OCI-LY7 (cell line): Measurements from ENCODE around the gene RPL34. TPM values are rescaled to one million over a fixed set of nuclear protein-coding genes. Genes with fewer than 3 reads are reported as not detected.

Experiments used
- BruUV-seq: library from RNA; stranded (reverse); fragments of 400-500 nt; replicated peaks from 2 replicates; lab custom pipeline; 2021; lab: Mats Ljungman, UMichigan
- CTCF ChIA-PET: fragments of 300-600 bp; sonication (Branson Sonifier 250); formaldehyde crosslinking; loops from one replicate; lab custom pipeline; 2022; ENCODE audit warnings: antibody characterized with exemption; ENCODE audit not compliant: unreplicated experiment; lab: Charles Lee
- POLR2A ChIA-PET: fragments of 300-600 bp; sonication (Branson Sonifier 250); formaldehyde crosslinking; loops from one replicate; lab custom pipeline; 2022; ENCODE audit warnings: antibody characterized with exemption; lab: Charles Lee
- DNase-seq: peaks from one replicate; pipeline ENCODE4 v3.0.0-alpha.2; 2015; ENCODE audit warnings: low spot score
- H2AFZ ChIP-seq: fragments of 200-600 bp; sonication (generic), shearing (Covaris generic); 2 replicates; pipeline ENCODE4 v1.6.1; 2014; ENCODE audit warnings: mild to moderate bottlenecking, antibody characterized with exemption, low read length, moderate library complexity
- H3K27ac ChIP-seq: fragments of 200-600 bp; sonication (generic); 2 replicates; pipeline ENCODE4 v1.5.1; 2014; ENCODE audit warnings: mixed run types, low read depth, mild to moderate bottlenecking, moderate library complexity, low read length, inconsistent platforms; ENCODE audit not compliant: poor library complexity, severe bottlenecking
- H3K36me3 ChIP-seq: fragments of 200-600 bp; sonication (generic); 2 replicates; pipeline ENCODE4 v1.6.1; 2014; ENCODE audit warnings: mild to moderate bottlenecking, antibody characterized with exemption, low read length, moderate library complexity, mixed read lengths; ENCODE audit not compliant: insufficient read depth
- H3K4me1 ChIP-seq: fragments of 200-600 bp; sonication (generic); 2 replicates; pipeline ENCODE4 v1.5.1; 2014; ENCODE audit warnings: mild to moderate bottlenecking, low read length; ENCODE audit not compliant: insufficient read depth, poor library complexity, severe bottlenecking
- H3K4me2 ChIP-seq: fragments of 200-600 bp; sonication (generic); 2 replicates; pipeline ENCODE4 v1.6.1; 2014; ENCODE audit warnings: mild to moderate bottlenecking, low read length
- H3K4me3 ChIP-seq: fragments of 200-600 bp; sonication (generic); 2 replicates; pipeline ENCODE4 v1.5.1; 2014; ENCODE audit warnings: mild to moderate bottlenecking, low read depth, low read length; ENCODE audit not compliant: poor library complexity, severe bottlenecking
- H3K79me2 ChIP-seq: fragments of 200-600 bp; sonication (generic); 2 replicates; pipeline ENCODE4 v1.6.1; 2016; ENCODE audit warnings: low read depth, mild to moderate bottlenecking, low read length, moderate library complexity, mixed read lengths; ENCODE audit not compliant: insufficient read depth
- H3K9me2 ChIP-seq: fragments of 200-600 bp; sonication (generic); 2 replicates; pipeline ENCODE4 v1.6.1; 2016; ENCODE audit warnings: mild to moderate bottlenecking, low read length, mixed read lengths; ENCODE audit not compliant: insufficient read depth
- H3K9me3 ChIP-seq: fragments of 200-600 bp; sonication (generic); 2 replicates; pipeline ENCODE4 v1.6.1; 2014; ENCODE audit warnings: mild to moderate bottlenecking, mixed run types, low read length, mixed read lengths
- H4K20me1 ChIP-seq: fragments of 200-600 bp; sonication (generic); 2 replicates; pipeline ENCODE4 v1.6.1; 2014; ENCODE audit warnings: mild to moderate bottlenecking, antibody characterized with exemption, low read length, moderate library complexity, mixed read lengths; ENCODE audit not compliant: insufficient read depth
- EZH2phosphoT487 ChIP-seq: fragments of 200-600 bp; sonication (generic); IDR thresholded peaks from 2 replicates; pipeline ENCODE4 v1.6.1; 2018; ENCODE audit warnings: low read depth, borderline replicate concordance, mild to moderate bottlenecking, mixed run types, antibody characterized with exemption, low read length, moderate library complexity, mixed read lengths
- intact Hi-C: fragments of 100-400 bp; cut with micrococcal nuclease; formaldehyde crosslinking; loops from one replicate; pipeline ENCODE4 v1.10.0; 2022; ENCODE audit not compliant: unreplicated experiment
- total RNA-seq, 2 experiments: library from RNA; depleted of rRNA in 1 of 2; stranded (reverse); fragments of >200 nt in 1 of 2; shearing (Covaris generic) in 1 of 2; gene quantifications; 2 replicates each; pipeline ENCODE4 v1.2.3, GENCODE V29; 2014 to 2022
- TF ChIP-seq, protein P1 (sequence below): fragments of 200-600 bp; sonication (generic); conservative IDR thresholded peaks from 2 replicates; pipeline ENCODE4 v1.5.1; 2014; ENCODE audit warnings: mild to moderate bottlenecking, antibody characterized with exemption, low read length, moderate library complexity, mixed read lengths

Gene RPL34
- total RNA-seq, 2 experiments from 2014 or later: 1,187 to 1,342 TPM

DNA sequence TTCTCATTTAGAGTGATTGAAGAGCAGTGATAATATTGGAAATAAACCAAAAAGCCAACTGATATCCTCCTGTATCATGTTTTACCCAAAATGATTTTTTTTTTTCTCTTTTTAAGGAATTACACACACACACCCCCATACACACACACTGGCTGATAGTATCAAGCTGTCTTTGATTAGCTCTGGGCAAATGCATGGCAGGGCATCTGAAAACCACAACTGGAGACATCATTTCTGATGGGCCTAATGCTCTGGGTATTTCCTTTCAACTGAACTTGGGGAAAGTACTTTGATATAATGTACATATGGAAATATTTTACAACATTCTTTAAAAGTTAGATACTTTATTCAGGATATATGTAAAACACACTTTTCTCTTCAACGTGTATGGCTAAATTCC, 15.9 kb downstream of the RPL34 start:
- DNase-seq: no peak
- CTCF ChIA-PET: no interaction called here
- H3K9me3 ChIP-seq: no peaks in the 10 kb centered on the region
- H3K27ac ChIP-seq: no peak overlapping the region
- H2AFZ ChIP-seq: no peak overlapping the region
- no TSS peak for BruUV-seq
- POLR2A ChIA-PET: interaction anchor here (0.6 to 1.5 kb wide), 3 partner anchors 10 to 13 kb away, joined by 3 to 6 read pairs (median 5); no protein-coding TSS in a partner anchor
- no peak for TF ChIP-seq EZH2phosphoT487
- TF ChIP-seq, protein P1, sequence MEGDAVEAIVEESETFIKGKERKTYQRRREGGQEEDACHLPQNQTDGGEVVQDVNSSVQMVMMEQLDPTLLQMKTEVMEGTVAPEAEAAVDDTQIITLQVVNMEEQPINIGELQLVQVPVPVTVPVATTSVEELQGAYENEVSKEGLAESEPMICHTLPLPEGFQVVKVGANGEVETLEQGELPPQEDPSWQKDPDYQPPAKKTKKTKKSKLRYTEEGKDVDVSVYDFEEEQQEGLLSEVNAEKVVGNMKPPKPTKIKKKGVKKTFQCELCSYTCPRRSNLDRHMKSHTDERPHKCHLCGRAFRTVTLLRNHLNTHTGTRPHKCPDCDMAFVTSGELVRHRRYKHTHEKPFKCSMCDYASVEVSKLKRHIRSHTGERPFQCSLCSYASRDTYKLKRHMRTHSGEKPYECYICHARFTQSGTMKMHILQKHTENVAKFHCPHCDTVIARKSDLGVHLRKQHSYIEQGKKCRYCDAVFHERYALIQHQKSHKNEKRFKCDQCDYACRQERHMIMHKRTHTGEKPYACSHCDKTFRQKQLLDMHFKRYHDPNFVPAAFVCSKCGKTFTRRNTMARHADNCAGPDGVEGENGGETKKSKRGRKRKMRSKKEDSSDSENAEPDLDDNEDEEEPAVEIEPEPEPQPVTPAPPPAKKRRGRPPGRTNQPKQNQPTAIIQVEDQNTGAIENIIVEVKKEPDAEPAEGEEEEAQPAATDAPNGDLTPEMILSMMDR: no peak
- no peaks in the 10 kb centered on the region for H3K9me2 ChIP-seq
- H4K20me1 ChIP-seq: no peaks in the 10 kb centered on the region
- no peaks in the 10 kb centered on the region for H3K4me1 ChIP-seq
- no peak overlapping the region for H3K4me2 ChIP-seq
- H3K79me2 ChIP-seq: no peaks in the 10 kb centered on the region
- intact Hi-C loops: no loop called here
- H3K4me3 ChIP-seq: no peak overlapping the region
- H3K36me3 ChIP-seq: peaks cover 63% of the 10 kb centered on the region

DNA sequence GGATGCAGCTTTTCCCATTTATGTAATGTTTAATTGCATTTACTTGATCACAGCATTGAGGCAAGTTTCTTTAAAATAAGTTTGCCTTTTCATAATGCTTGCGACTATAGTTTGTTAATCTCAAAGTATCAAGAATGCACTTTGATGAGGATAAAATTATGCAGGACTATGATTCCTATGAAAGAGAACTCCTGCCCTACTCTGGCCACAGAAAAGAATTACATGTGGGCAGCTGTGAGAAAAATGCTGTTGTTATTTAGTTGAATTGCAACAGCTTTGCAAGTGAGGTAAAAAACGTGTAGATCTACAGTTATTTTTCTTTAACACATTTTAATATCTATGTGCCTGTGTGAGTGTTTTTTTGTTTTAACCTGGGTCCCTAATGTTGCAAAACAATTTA, 17.5 kb downstream of the RPL34 start:
- Histone ChIP-seq H3K9me3 (no peaks in the 10 kb centered on the region), H3K4me1 (no peaks in the 10 kb centered on the region), H3K4me3 (no peak overlapping the region), H2AFZ (no peak overlapping the region), H3K36me3 (peaks cover 55% of the 10 kb centered on the region), H4K20me1 (no peaks in the 10 kb centered on the region), H3K9me2 (no peaks in the 10 kb centered on the region), H3K27ac (no peak overlapping the region), H3K4me2 (no peak overlapping the region), H3K79me2 (no peaks in the 10 kb centered on the region)
- no peak for TF ChIP-seq EZH2phosphoT487
- TF ChIP-seq, protein P1: 0 out of 2 replicates have a peak, but pooled peaks have one; percentile 39
- POLR2A ChIA-PET: interaction anchor here (0.5 to 1.4 kb wide), 2 partner anchors 17 to 134 kb away, joined by 3 to 5 read pairs; partner anchors contain the start of gene RPL34
- no peak for DNase-seq
- CTCF ChIA-PET: no interaction called here
- intact Hi-C loops: no loop called here
- BruUV-seq: no TSS peak

DNA sequence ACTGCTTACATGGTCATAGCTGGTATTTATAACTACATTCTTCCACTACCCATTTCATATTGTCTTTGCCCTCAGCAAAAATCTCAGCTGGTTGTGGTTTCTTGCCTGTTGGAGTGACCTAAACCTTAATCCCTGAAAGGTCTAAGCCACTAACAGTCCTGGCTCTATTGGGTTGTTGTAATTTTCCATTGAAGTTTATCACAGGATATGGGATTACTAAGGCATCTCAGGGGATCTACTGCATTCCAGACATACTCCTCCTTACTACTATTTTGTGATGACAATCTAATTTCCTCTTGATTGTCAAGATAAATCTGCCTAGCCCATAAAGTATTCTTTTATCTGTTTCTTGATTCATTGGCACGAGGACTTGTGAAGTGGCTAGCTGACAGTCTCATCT, 23.9 kb downstream of the RPL34 start:
- H3K79me2 ChIP-seq: no peaks in the 10 kb centered on the region
- ChIA-PET POLR2A (interaction anchor here (0.8 kb wide), 1 partner anchor 9 kb away, joined by 8 read pairs; no protein-coding TSS in a partner anchor), CTCF (no interaction called here)
- no TSS peak for BruUV-seq
- no peak overlapping the region for H3K27ac ChIP-seq
- no peaks in the 10 kb centered on the region for H3K4me1 ChIP-seq
- H4K20me1 ChIP-seq: no peaks in the 10 kb centered on the region
- H3K4me2 ChIP-seq: no peak overlapping the region
- peaks cover 7% of the 10 kb centered on the region; the same call in 1 of the 2 replicates for H3K36me3 ChIP-seq
- no peaks in the 10 kb centered on the region for H3K9me2 ChIP-seq
- TF ChIP-seq EZH2phosphoT487: no peak
- TF ChIP-seq, protein P1: no peak
- no peak overlapping the region for H3K4me3 ChIP-seq
- no peak for DNase-seq
- intact Hi-C loops: no loop called here
- no peak overlapping the region for H2AFZ ChIP-seq
- H3K9me3 ChIP-seq: no peaks in the 10 kb centered on the region
